Omental fat pad (tissue), 4 donors: Measurements from ENCODE around the gene ISG20. TPM values are rescaled to one million over a fixed set of nuclear protein-coding genes. Genes with fewer than 3 reads are reported as not detected.

Experiments used
- ATAC-seq: fragments of 150-250 bp; one replicate; pipeline ENCODE4 v1.9.1; 2016; ENCODE audit warnings: mild to moderate bottlenecking, moderate library complexity; ENCODE audit not compliant: low FRiP score
- DNase-seq: peaks from one replicate; pipeline ENCODE4 v3.0.0-alpha.2; 2019; ENCODE audit warnings: low spot score
- CTCF ChIP-seq, 3 donors: fragments of 450-650 bp; IDR thresholded peaks; one replicate each; pipeline ENCODE4 v1.5.1; 2016 to 2017; ENCODE audit warnings: antibody characterized with exemption in 3 of 3, mild to moderate bottlenecking in 3 of 3, moderate library complexity in 2 of 3
- total RNA-seq, 4 donors: library from RNA; depleted of rRNA; stranded (reverse); fragments of >200 nt; gene quantifications; one replicate each; pipeline ENCODE4 v1.1.0, GENCODE V29; 2016

ISG20 gene
- total RNA-seq, 4 donors from 2014 or later = 21.3 to 41.0 (median 27.8) TPM

GRCh38 chr15:88613074-88613944 lies 25.5 kb upstream of the ISG20 start:
- TF ChIP-seq CTCF (IDR thresholded peaks at IDR 0.05) = no peak
- ATAC-seq (no peak), DNase-seq (no peak)

- ATAC-seq (no peak), DNase-seq (no peak)
- no peak for TF ChIP-seq CTCF (IDR thresholded peaks at IDR 0.05)
Measured at GRCh38 chr15:88615303-88616107, 23.3 kb upstream of the ISG20 start.

- ATAC-seq (no peak), DNase-seq (no peak)
- no peak for TF ChIP-seq CTCF (IDR thresholded peaks at IDR 0.05)
Measured at GRCh38 chr15:88616240-88616639, 22.6 kb upstream of the ISG20 start.

- no peak for TF ChIP-seq CTCF (IDR thresholded peaks at IDR 0.05)
- DNase-seq (no peak), ATAC-seq (no peak)
Measured at GRCh38 chr15:88617031-88617722, 21.6 kb upstream of the ISG20 start.

GRCh38 chr15:88617790-88618189 lies 21.0 kb upstream of the ISG20 start:
- no peak for TF ChIP-seq CTCF (IDR thresholded peaks at IDR 0.05)
- ATAC-seq (no peak), DNase-seq (no peak)

GRCh38 chr15:88618686-88619085 lies 20.1 kb upstream of the ISG20 start:
- no peak for DNase-seq
- no peak for ATAC-seq
- TF ChIP-seq CTCF (IDR thresholded peaks at IDR 0.05) = no peak
